Neutrophil (primary cell): ENCODE data around the gene RPSA.

Experiments
- H3K27ac ChIP-seq: fragments of 200-600 bp; sonication (generic); 2 replicates; pipeline ENCODE4 v1.5.1; 2016; ENCODE audit warnings: mild to moderate bottlenecking, moderate library complexity
- H3K27me3 ChIP-seq: fragments of 200-600 bp; sonication (generic); 2 replicates; pipeline ENCODE4 v1.6.0; 2016; ENCODE audit warnings: mild to moderate bottlenecking
- H3K36me3 ChIP-seq: fragments of 200-600 bp; sonication (generic); 2 replicates; pipeline ENCODE4 v1.5.1; 2017
- H3K4me1 ChIP-seq, 2 experiments: fragments of 200-600 bp in 1 of 2; sonication (generic) in 1 of 2; 1 replicate in 1 of 2; 2 replicates in 1 of 2; pipeline versions ENCODE4 v1.5.1 to v1.6.1; 2013 to 2016; ENCODE audit warnings: low read depth in 1 of 2, low read length in 1 of 2, mild to moderate bottlenecking in 1 of 2, moderate library complexity in 1 of 2; ENCODE audit not compliant: control insufficient read depth in 1 of 2, insufficient read depth in 1 of 2
- H3K4me3 ChIP-seq, 2 experiments: fragments of 200-600 bp in 1 of 2; sonication (generic) in 1 of 2; 1 replicate in 1 of 2; 2 replicates in 1 of 2; pipeline ENCODE4 v1.5.1; 2013 to 2016; ENCODE audit warnings: low read depth in 1 of 2, low read length in 1 of 2, mild to moderate bottlenecking in 1 of 2, moderate library complexity in 1 of 2
- H3K9me3 ChIP-seq: fragments of 200-600 bp; sonication (generic); 2 replicates; pipeline ENCODE4 v1.5.1; 2016
- TF ChIP-seq, protein P1 (sequence below): fragments of 200-600 bp; sonication (generic); IDR thresholded peaks from 2 replicates; pipeline ENCODE4 v1.5.1; 2016; ENCODE audit warnings: antibody characterized with exemption

RPSA gene

DNA sequence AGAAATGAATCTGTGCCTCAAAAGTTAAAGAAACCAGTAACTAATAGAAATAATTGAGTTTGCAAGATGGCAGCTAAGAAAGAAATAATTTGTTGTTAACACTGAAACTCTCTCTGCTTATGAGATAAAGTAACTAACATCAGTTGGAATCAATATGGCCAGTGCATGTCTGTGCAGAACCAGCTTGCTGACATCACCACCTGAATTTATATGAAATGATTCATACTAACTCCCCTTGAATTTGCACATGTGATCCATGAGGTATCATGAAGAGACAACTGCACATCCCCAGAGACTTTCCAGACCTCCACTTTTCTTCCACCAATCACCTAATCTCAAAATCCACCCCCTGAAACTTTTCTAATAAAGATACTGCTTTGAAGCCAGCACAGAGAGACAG is 33.7 kb upstream of the RPSA start:
- TF ChIP-seq, protein P1, sequence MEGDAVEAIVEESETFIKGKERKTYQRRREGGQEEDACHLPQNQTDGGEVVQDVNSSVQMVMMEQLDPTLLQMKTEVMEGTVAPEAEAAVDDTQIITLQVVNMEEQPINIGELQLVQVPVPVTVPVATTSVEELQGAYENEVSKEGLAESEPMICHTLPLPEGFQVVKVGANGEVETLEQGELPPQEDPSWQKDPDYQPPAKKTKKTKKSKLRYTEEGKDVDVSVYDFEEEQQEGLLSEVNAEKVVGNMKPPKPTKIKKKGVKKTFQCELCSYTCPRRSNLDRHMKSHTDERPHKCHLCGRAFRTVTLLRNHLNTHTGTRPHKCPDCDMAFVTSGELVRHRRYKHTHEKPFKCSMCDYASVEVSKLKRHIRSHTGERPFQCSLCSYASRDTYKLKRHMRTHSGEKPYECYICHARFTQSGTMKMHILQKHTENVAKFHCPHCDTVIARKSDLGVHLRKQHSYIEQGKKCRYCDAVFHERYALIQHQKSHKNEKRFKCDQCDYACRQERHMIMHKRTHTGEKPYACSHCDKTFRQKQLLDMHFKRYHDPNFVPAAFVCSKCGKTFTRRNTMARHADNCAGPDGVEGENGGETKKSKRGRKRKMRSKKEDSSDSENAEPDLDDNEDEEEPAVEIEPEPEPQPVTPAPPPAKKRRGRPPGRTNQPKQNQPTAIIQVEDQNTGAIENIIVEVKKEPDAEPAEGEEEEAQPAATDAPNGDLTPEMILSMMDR: no peak
- no peaks in the 10 kb centered on the region for H3K9me3 ChIP-seq
- peaks cover 3% of the 10 kb centered on the region for H3K27me3 ChIP-seq
- no peaks in the 10 kb centered on the region for H3K4me1 ChIP-seq
- no peak overlapping the region for H3K27ac ChIP-seq
- H3K4me3 ChIP-seq: no peak overlapping the region
- H3K36me3 ChIP-seq: no peaks in the 10 kb centered on the region

DNA sequence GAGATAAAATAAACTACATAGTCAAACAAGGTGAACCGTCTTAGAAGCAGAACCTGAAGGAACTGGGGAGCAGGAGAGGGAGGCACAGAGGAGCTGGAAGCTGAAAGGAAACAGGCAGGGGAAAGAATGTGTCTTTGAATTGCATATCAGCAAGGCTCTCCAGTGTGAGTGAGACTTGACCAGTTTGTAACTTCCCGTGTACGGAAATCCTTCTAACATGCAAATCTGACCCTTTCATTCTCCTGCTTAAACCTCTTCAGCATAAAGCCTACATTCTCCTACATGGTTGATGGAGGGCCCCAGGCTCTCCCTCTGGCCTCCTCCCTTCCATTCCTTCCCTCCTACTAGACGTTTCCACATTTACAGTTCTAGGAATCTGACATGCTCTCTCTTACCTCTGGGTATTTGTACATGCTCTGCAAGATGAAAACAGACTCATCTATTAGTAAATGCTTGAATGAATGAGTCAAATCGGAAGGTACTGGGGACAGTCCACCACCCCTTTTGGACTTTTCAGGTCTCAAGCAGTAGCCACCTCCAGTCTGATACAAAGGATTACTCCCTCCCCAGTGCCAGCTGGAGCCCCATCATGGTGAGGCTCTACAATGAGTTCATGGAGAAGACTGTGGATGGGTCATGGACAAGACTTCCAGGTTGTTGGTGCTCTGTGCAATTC is 29.4 kb upstream of the RPSA start:
- Histone ChIP-seq H3K27ac (no peak overlapping the region), H3K36me3 (no peaks in the 10 kb centered on the region), H3K27me3 (peaks cover 3% of the 10 kb centered on the region), H3K4me3 (no peak overlapping the region), H3K4me1 (no peaks in the 10 kb centered on the region), H3K9me3 (no peaks in the 10 kb centered on the region)
- TF ChIP-seq, protein P1: no peak

DNA sequence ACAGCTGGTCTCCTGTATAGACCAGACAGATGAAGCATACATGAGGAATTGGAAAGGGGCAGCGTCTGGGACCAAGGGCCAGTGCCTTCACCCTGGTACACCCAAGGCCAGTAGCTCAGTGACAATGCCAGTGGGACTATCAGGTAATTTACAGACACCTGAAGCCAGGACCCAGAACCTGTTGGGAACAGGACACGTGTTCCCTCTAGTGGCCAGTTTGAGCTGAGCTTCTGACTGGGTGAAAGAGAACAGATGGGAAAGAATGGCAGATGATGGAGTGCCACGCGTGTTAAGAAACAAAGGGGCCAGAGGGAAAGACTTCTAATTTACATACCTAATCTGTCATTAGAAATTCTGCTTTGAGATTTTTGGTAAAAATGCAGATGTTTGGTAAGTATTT is 28.4 kb upstream of the RPSA start:
- peaks cover 2 to 4% of the 10 kb centered on the region in 2 experiments for H3K4me1 ChIP-seq
- H3K4me3 ChIP-seq: no peak overlapping the region
- H3K9me3 ChIP-seq: no peaks in the 10 kb centered on the region
- TF ChIP-seq, protein P1: no peak
- H3K36me3 ChIP-seq: no peaks in the 10 kb centered on the region
- H3K27me3 ChIP-seq: peaks cover 3% of the 10 kb centered on the region
- H3K27ac ChIP-seq: no peak overlapping the region

DNA sequence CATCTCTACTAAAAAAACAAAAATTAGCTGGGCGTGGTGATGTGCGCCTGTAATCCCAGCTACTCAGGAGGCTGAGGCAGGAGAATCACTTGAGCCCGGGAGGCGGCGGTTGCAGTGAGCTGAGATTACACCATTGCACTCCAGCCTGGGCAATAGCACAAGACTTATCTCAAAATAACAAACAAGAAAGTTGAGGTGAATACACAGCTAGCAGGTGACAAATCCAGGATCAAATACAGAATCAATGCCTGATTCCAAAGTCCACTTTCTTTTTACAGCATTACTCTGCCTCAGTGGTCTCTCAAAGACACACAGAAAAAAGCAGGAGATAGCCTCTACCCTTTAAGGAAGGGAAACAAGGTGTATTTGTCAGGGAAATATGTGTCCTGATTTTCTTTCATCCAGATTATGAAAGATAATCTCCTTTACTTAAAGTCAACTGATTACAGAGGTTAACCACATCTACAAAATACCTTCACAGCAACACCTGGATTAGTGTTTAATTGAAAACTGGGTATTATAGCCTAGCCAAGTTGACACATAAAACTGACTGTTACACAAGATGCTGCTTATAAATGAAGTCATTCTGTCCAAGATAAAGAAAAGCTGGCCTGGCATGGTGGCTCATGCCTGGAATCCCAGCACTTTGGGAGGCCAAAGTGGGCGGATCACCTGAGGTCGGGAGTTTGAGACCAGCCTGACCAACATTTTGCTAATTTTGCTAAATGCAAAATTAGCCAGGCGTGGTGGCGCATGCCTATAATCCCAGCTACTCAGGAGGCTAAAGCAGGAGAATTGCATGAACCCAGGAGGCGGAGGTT is 27.4 kb upstream of the RPSA start:
- Histone ChIP-seq H3K9me3 (no peaks in the 10 kb centered on the region), H3K36me3 (no peaks in the 10 kb centered on the region), H3K4me3 (no peak overlapping the region), H3K27me3 (peaks cover 3% of the 10 kb centered on the region), H3K27ac (no peak overlapping the region), H3K4me1 (peaks cover 11 to 13% of the 10 kb centered on the region in 2 experiments)
- TF ChIP-seq, protein P1: no peak

DNA sequence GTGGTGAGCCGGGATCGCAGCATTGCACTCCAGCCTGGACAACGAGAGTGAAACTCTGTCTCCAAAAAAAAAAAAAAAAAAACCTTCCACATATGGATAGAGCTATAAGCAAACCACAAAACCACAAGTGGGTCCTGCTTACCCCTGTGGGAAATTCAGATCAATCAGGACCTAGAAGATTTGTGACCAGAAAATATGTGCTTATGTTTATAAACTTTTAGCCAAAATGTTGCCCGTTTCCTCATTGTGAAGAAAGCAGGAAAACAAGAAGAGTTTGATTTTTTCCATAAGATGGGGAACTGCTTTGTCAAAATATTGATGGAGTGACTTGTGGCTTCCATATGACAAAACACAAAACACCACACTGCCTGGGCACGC is 26.8 kb upstream of the RPSA start:
- Histone ChIP-seq H3K27me3 (peaks cover 3% of the 10 kb centered on the region), H3K27ac (no peak overlapping the region), H3K36me3 (no peaks in the 10 kb centered on the region), H3K9me3 (no peaks in the 10 kb centered on the region), H3K4me3 (no peak overlapping the region), H3K4me1 (peaks cover 11 to 15% of the 10 kb centered on the region in 2 experiments)
- TF ChIP-seq, protein P1: no peak
